Measurements from ENCODE around the gene MBP.

MBP gene

GRCh38 chr18:77123320-77124231 is 9.0 kb downstream of the MBP start:
- POLR2A ChIA-PET, result no interaction called here
- CTCF ChIA-PET, result no interaction called here
- DNase-seq (ENCODE audit: extremely low spot score), result no peak

GRCh38 chr18:77121523-77121922 is 11.1 kb downstream of the MBP start:
- TF ChIP-seq L3MBTL2 (conservative IDR thresholded peaks at IDR 0.05), result no peak
- no peak for DNase-seq (ENCODE audit: extremely low spot score)
- ChIA-PET CTCF (no interaction called here), POLR2A (no interaction called here)

More at GRCh38 chr18:77123320-77124231, 9.0 kb downstream of the MBP start:
- no peak for TF ChIP-seq FOXA1 (IDR thresholded peaks at IDR 0.05)
- TF ChIP-seq ARNT (IDR thresholded peaks at IDR 0.05), result no peak
- no peak for TF ChIP-seq SUZ12 (IDR thresholded peaks at IDR 0.05)
- no peak for TF ChIP-seq LEF1 (IDR thresholded peaks at IDR 0.05; ENCODE audit: borderline replicate concordance)
- no peak for TF ChIP-seq FOXK2 (IDR thresholded peaks at IDR 0.05)
- no peak for TF ChIP-seq FOXM1 (IDR thresholded peaks at IDR 0.05; ENCODE audit: borderline replicate concordance)
- no peak for TF ChIP-seq ELF4 (IDR thresholded peaks at IDR 0.05)
- no peak for TF ChIP-seq TARDBP (IDR thresholded peaks at IDR 0.05)
- TF ChIP-seq ZNF384 (IDR thresholded peaks at IDR 0.05), result no peak

- POLR2A ChIA-PET, result no interaction called here
- CTCF ChIA-PET, result interaction anchor here (0.8 kb wide), 1 partner anchor 136 kb away, joined by 4 read pairs; no protein-coding TSS in a partner anchor
- TF ChIP-seq FOXA1 (IDR thresholded peaks at IDR 0.05) (no peak), FOXK2 (IDR thresholded peaks at IDR 0.05) (no peak), ELF4 (IDR thresholded peaks at IDR 0.05) (no peak), NFRKB (IDR thresholded peaks at IDR 0.05) (no peak), LEF1 (IDR thresholded peaks at IDR 0.05; ENCODE audit: borderline replicate concordance) (no peak), CTBP1 (IDR thresholded peaks at IDR 0.05; ENCODE audit: borderline replicate concordance) (no peak), HDGF (IDR thresholded peaks at IDR 0.05; ENCODE audit: borderline replicate concordance) (no peak), ZNF384 (IDR thresholded peaks at IDR 0.05) (no peak), PKNOX1 (IDR thresholded peaks at IDR 0.05) (no peak), ARNT (IDR thresholded peaks at IDR 0.05) (no peak), SP1 (IDR thresholded peaks at IDR 0.05) (no peak), SUZ12 (IDR thresholded peaks at IDR 0.05) (no peak), TARDBP (IDR thresholded peaks at IDR 0.05) (no peak), FOXM1 (IDR thresholded peaks at IDR 0.05; ENCODE audit: borderline replicate concordance) (no peak), L3MBTL2 (conservative IDR thresholded peaks at IDR 0.05) (no peak), BHLHE40 (IDR thresholded peaks at IDR 0.05; ENCODE audit: borderline replicate concordance) (no peak)
- no peak for DNase-seq (ENCODE audit: extremely low spot score)
These were observed 12.6 kb downstream of the MBP start for GRCh38 chr18:77119851-77120491.

GRCh38 chr18:77119101-77119850 is 13.3 kb downstream of the MBP start:
- TF ChIP-seq CTBP1 (IDR thresholded peaks at IDR 0.05; ENCODE audit: borderline replicate concordance), result no peak
- no peak for TF ChIP-seq LEF1 (IDR thresholded peaks at IDR 0.05; ENCODE audit: borderline replicate concordance)
- no peak for TF ChIP-seq ARNT (IDR thresholded peaks at IDR 0.05)
- no peak for TF ChIP-seq TARDBP (IDR thresholded peaks at IDR 0.05)
- no peak for TF ChIP-seq HDGF (IDR thresholded peaks at IDR 0.05; ENCODE audit: borderline replicate concordance)
- no peak for TF ChIP-seq SP1 (IDR thresholded peaks at IDR 0.05)
- no peak for TF ChIP-seq FOXK2 (IDR thresholded peaks at IDR 0.05)
- TF ChIP-seq ELF4 (IDR thresholded peaks at IDR 0.05), result no peak
- TF ChIP-seq PKNOX1 (IDR thresholded peaks at IDR 0.05), result no peak
- TF ChIP-seq FOXA1 (IDR thresholded peaks at IDR 0.05), result no peak
- TF ChIP-seq NFRKB (IDR thresholded peaks at IDR 0.05), result no peak
- no peak for TF ChIP-seq BHLHE40 (IDR thresholded peaks at IDR 0.05; ENCODE audit: borderline replicate concordance)
- no peak for TF ChIP-seq L3MBTL2 (conservative IDR thresholded peaks at IDR 0.05)
- CTCF ChIA-PET, result interaction anchor here (0.8 kb wide), 1 partner anchor 135 kb away, joined by 4 read pairs; no protein-coding TSS in a partner anchor
- POLR2A ChIA-PET, result no interaction called here
- no peak for DNase-seq (ENCODE audit: extremely low spot score)

GRCh38 chr18:77118256-77119090 is 14.1 kb downstream of the MBP start:
- CTCF ChIA-PET, result no interaction called here
- POLR2A ChIA-PET, result no interaction called here
- TF ChIP-seq HDGF (IDR thresholded peaks at IDR 0.05; ENCODE audit: borderline replicate concordance) (no peak), ARNT (IDR thresholded peaks at IDR 0.05) (no peak), ELF4 (IDR thresholded peaks at IDR 0.05) (no peak), PKNOX1 (IDR thresholded peaks at IDR 0.05) (no peak), NFRKB (IDR thresholded peaks at IDR 0.05) (no peak), BHLHE40 (IDR thresholded peaks at IDR 0.05; ENCODE audit: borderline replicate concordance) (no peak), L3MBTL2 (conservative IDR thresholded peaks at IDR 0.05) (no peak), FOXA1 (IDR thresholded peaks at IDR 0.05) (no peak), CTBP1 (IDR thresholded peaks at IDR 0.05; ENCODE audit: borderline replicate concordance) (no peak), FOXK2 (IDR thresholded peaks at IDR 0.05) (no peak), TARDBP (IDR thresholded peaks at IDR 0.05) (no peak), FOXM1 (IDR thresholded peaks at IDR 0.05; ENCODE audit: borderline replicate concordance) (no peak), LEF1 (IDR thresholded peaks at IDR 0.05; ENCODE audit: borderline replicate concordance) (no peak), SP1 (IDR thresholded peaks at IDR 0.05) (no peak)
- DNase-seq (ENCODE audit: extremely low spot score), result no peak
